Neural cell (in vitro differentiated cells): ENCODE data around the gene MED4.
"Not testable (repeated sequence)": the region's sequence is repeated elsewhere in the genome, so short reads cannot be mapped to it uniquely, and the experiment has no call there.

Experiments used
- EZH2 ChIP-seq: fragments of 200-600, 300-800 bp; shearing (Covaris generic), sonication (generic); IDR thresholded peaks from 2 replicates; pipeline ENCODE4 v1.6.1; 2014; ENCODE audit warnings: antibody characterized with exemption, low read length, borderline replicate concordance, mild to moderate bottlenecking; ENCODE audit not compliant: insufficient read depth, poor library complexity, severe bottlenecking
- POLR2AphosphoS5 ChIP-seq: IDR thresholded peaks from 2 replicates; pipeline ENCODE4 v1.6.1; 2012
- TAF1 ChIP-seq: IDR thresholded peaks from 2 replicates; pipeline ENCODE4 v1.6.1; 2012; ENCODE audit warnings: low read depth
- TF ChIP-seq, protein P1 (sequence below): fragments of 450-650 bp; IDR thresholded peaks from 2 replicates; pipeline ENCODE4 v1.5.1; 2014; ENCODE audit warnings: antibody characterized with exemption, mild to moderate bottlenecking, moderate library complexity; ENCODE audit not compliant: poor library complexity, severe bottlenecking

GRCh38 chr13:48059951-48060350 lies 35.0 kb downstream of the MED4 start:
- TF ChIP-seq, protein P1, sequence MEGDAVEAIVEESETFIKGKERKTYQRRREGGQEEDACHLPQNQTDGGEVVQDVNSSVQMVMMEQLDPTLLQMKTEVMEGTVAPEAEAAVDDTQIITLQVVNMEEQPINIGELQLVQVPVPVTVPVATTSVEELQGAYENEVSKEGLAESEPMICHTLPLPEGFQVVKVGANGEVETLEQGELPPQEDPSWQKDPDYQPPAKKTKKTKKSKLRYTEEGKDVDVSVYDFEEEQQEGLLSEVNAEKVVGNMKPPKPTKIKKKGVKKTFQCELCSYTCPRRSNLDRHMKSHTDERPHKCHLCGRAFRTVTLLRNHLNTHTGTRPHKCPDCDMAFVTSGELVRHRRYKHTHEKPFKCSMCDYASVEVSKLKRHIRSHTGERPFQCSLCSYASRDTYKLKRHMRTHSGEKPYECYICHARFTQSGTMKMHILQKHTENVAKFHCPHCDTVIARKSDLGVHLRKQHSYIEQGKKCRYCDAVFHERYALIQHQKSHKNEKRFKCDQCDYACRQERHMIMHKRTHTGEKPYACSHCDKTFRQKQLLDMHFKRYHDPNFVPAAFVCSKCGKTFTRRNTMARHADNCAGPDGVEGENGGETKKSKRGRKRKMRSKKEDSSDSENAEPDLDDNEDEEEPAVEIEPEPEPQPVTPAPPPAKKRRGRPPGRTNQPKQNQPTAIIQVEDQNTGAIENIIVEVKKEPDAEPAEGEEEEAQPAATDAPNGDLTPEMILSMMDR: not testable (repeated sequence)
- TF ChIP-seq POLR2AphosphoS5, TAF1, EZH2: not testable (repeated sequence)
